Stimulated activated CD4-positive, alpha-beta T cell treated with anti-CD3 and anti-CD28 coated beads, Interleukin-12 subunit alpha, Interleukin-12 subunit beta, amount 100 ng/mL, for 48 hours (primary cell): Measurements from ENCODE around the gene CRYL1.
A peak's percentile ranks its signal among the peaks of the same experiment; 100 is the strongest.

ENCODE experiments used
- DNase-seq, 3 donors: peaks; one replicate each; pipeline ENCODE4 v3.0.0-alpha.2; 2020; ENCODE audit warnings: low read depth in 2 of 3, low spot score in 1 of 3

CRYL1 gene

GRCh38 chr13:20495087-20496023, 30.3 kb downstream of the CRYL1 start:
- DNase-seq: peak; percentile 19 to 60 (median 31)

- DNase-seq: no peak
Measured at GRCh38 chr13:20494656-20495055, 31.0 kb downstream of the CRYL1 start.

DNA sequence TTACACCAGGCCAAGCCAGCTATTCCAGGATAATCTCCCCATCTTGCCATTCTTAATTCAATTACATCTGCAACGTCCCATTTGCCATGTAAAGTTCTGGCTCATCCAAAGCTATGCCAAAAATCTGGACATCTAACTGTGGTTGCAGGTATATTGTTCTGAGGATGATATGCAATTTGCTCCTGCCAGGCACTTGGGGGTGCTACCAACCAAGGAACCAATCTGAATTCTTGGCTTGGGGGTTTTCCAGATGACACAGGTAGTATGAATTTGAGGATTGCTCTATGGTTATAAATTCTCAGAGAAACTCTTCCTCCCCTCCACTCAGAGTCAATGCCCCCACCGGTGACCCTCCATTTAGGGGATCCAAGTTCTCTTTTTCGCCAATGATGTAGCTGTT, 33.0 kb downstream of the CRYL1 start:
- peak in 2 of 3 donors; percentile 16 to 21 for DNase-seq

DNA sequence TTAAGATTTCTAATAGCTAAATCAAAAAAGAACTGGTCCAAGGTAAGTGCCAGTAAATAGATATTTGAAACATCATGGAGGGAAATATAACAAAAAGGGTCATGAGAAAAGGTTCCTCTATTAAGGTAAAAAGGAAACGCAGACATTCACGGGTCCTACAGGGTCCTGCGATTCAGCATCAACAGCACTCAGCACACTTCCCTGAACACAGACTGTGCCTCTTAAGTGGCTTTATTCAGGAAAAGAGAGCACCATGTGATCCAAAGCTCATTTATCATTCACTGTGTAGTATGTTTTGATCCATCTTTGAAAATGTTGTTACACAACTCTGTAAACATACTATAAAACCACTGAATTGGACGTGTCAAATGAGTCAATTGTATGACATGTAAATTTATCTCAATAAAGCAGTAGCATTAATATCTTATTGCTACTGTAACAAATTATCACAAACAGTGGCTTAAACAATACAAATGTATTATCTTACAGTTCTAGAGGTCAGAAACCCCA, 33.7 kb downstream of the CRYL1 start:
- no peak for DNase-seq

GRCh38 chr13:20489185-20489820, 36.4 kb downstream of the CRYL1 start:
- peak in 1 of 3 donors; percentile 20 for DNase-seq

DNA sequence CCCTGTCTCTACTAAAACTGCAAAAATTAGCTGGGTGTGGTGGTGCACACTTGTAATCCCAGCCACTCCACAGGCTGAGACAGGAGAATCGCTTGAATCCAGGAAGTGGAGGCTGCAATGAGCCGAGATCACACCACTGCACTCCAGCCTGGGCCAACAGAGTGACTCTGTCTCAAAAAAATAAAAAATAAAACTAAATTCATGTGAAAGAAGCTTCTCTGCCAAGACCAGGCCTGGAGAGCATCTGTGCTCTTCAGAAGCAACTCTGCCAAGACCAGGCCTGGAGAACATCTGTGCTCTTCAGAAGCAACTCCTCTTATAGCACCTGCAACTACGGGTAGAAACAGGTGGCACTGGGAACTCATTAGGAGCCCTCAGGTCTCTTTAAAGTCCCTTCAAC, 37.7 kb downstream of the CRYL1 start:
- DNase-seq: no peak

- DNase-seq: no peak
Measured at GRCh38 chr13:20482787-20483186, 42.9 kb downstream of the CRYL1 start.

GRCh38 chr13:20482275-20482761, 43.3 kb downstream of the CRYL1 start:
- DNase-seq: no peak

DNA sequence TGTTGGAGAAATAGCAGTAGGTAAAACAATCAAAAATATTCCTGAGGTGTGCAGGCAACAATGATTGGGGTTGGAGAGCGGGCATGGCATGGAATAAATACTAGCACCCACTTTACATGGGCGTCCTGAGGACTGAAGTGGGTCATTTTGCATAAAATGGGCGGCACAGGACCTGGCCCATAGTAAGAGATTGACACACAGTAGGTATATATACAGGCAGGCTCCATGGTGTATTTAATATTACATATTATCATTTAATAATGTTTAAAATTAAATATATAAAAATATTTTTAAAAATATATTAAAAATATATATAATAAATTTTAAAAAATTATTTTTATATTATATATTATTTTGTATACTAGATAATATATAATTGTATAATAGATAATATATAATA, 48.3 kb downstream of the CRYL1 start:
- DNase-seq: no peak

DNA sequence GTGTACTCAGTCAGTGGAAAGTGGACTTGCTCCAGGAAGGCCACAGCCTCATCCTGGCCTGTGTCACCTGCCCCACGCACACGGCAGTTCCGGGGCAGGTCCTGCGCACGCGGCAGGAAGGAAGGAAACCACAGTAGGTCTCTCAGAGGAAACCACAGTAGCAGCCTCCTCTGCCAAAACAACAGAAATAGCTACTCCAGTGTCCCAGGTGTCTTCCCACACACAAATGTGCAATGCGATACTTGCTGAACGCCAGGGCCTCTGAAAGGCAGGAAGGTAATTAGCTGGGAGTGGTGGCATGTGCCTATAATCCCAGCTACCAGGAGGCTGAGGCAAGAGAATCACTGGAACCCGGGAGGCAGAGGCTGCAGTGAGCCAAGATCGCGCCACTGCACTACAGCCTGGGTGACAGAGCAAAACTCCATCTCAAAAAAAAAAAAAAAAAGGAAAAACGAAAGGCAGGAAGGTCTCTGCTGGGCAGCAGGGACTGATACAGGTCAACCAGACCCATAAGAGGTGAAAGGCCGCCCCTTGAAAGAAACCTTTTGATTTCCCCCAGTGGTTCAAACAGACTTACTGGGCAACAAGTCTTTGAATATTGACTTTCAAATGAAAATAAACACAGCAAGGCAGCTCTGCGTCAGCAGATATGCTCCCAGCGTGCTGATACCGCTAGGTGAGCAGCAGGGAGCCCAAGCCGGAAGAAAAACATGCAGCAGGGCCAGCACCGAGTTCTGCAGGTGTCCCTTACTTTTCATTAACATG, 49.5 kb downstream of the CRYL1 start:
- DNase-seq: peak; percentile 43 to 52 (median 45)

- no peak for DNase-seq
Measured at GRCh38 chr13:20474515-20474914, 51.1 kb downstream of the CRYL1 start.

- DNase-seq: no peak
Measured at GRCh38 chr13:20473888-20474287, 51.8 kb downstream of the CRYL1 start.

DNA sequence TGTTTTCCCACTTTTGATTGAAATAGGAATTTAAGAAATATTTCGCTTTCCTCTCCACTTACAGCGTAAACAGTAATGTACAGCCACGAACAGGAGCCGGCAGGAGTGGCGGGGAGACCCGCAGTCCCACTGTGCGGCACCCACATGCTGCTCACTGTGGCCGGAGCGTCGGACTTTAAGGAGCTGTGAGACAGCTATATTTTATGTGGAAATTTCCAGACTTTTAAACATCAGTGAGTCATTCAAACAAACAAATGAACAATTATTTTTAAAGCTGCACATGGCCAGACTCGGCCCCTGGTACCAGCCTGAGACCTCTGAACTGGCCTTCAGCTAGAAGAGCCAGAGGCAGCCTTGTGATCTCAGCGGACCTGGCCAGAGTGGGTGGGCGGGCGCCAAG, 52.5 kb downstream of the CRYL1 start:
- no peak for DNase-seq

DNA sequence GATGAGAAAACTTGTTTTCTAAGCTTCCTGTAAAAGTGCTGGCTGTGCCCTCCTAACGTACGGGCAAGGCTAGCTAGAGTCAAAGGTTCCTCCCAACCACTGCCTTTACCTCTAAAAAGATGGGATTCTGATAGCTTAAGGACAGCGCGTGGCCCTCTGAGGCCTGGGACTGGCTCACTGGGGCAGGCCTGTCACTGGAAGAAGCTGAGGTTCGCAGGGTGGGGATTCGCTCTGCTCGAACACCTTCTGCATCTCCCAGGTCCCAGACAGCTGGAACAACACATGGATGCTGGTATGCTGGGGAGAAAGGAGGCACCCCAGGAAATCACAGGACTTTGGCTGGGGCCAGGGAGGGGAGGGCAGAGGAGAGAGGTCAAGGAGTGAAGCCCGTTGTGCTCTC, 53.1 kb downstream of the CRYL1 start:
- no peak for DNase-seq

DNA sequence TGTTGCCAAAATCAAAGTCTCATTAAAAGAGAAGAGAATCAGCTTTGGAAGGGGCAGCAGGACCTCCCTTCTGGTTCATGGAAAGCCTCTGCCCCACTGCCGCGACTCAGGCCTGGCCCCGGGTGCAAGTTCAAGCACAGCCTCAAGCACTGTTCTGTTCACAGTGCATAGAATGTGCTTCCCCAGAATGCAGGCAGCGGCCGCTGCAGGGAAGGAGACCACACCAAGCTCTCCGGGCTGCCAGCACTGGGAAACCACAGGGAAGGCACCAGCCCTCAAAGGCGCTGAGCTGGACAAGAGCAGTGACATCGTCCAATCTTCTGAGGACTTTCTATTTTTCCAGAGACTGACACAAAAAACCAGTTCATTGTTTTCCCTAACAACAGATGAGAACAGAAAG, 55.5 kb downstream of the CRYL1 start:
- DNase-seq: no peak

GRCh38 chr13:20466371-20466770, 59.3 kb downstream of the CRYL1 start:
- DNase-seq: no peak

- no peak for DNase-seq
Measured at GRCh38 chr13:20465218-20465879, 60.3 kb downstream of the CRYL1 start.

- DNase-seq: no peak
Measured at GRCh38 chr13:20462921-20463320, 62.7 kb downstream of the CRYL1 start.

- DNase-seq: no peak
Measured at GRCh38 chr13:20462533-20462915, 63.1 kb downstream of the CRYL1 start.

- no peak for DNase-seq
Measured at GRCh38 chr13:20461860-20462532, 63.7 kb downstream of the CRYL1 start.
